Ectodermal cell (in vitro differentiated cells): ENCODE measurements around the gene NTM.

ENCODE experiments used
- H3K27ac ChIP-seq: 2 replicates; pipeline ENCODE4 v1.7.0; 2013; ENCODE audit warnings: mild to moderate bottlenecking, low read depth, low read length; ENCODE audit not compliant: insufficient read depth, poor library complexity, severe bottlenecking
- H3K27me3 ChIP-seq: 2 replicates; pipeline ENCODE4 v1.7.0; 2013; ENCODE audit warnings: mild to moderate bottlenecking, low read length; ENCODE audit not compliant: insufficient read depth, control insufficient read depth, poor library complexity, severe bottlenecking
- H3K36me3 ChIP-seq: one replicate; pipeline ENCODE4 v1.7.0; 2013; ENCODE audit warnings: low read length; ENCODE audit not compliant: control insufficient read depth, insufficient read depth
- H3K4me1 ChIP-seq: one replicate; pipeline ENCODE4 v1.7.0; 2013; ENCODE audit warnings: low read length; ENCODE audit not compliant: control insufficient read depth, insufficient read depth
- H3K4me3 ChIP-seq: 2 replicates; pipeline ENCODE4 v1.7.0; 2013; ENCODE audit warnings: low read depth, low read length, control low read depth; ENCODE audit not compliant: insufficient read depth
- H3K9me3 ChIP-seq: 2 replicates; pipeline ENCODE4 v1.7.0; 2013; ENCODE audit warnings: mild to moderate bottlenecking, low read length, moderate library complexity; ENCODE audit not compliant: control insufficient read depth
- WGBS, 2 experiments: methylation state at CpG; one replicate each; pipeline ENCODE4 v1.1.7; 2013; ENCODE audit warnings: missing lambda C conversion rate in 2 of 2; 5-methylcytosine and 5-hydroxymethylcytosine counted together

NTM gene

GRCh38 chr11:131713529-131714134 is 343.2 kb downstream of the NTM start:
- Histone ChIP-seq H3K27ac (no peak overlapping the region), H3K27me3 (no peaks in the 10 kb centered on the region), H3K4me3 (no peak overlapping the region), H3K4me1 (no peaks in the 10 kb centered on the region), H3K9me3 (no peaks in the 10 kb centered on the region), H3K36me3 (no peaks in the 10 kb centered on the region)
- WGBS, 2 experiments, result 92 to 96% methylated on average over 8 of the region's 8 CpGs

DNA sequence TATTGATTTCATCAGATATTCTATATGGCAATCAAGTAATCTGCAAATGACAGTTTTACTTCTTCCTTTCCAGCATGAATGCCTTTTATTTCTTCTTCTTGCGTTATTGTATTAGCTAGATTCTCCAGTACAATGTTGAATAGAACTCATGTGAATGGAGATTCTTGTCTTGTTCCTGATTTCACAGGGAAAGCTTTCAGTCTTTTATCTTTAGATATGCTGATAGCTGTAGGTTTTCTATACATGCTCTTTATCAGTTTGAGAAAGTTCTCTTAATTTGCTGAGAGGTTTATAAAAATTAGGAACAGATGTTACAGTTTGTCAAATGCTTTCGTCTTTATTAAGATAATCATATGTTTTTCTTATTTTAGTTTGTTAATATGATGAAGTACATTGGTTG is 347.2 kb downstream of the NTM start:
- WGBS, 2 experiments, result 80 to 100% methylated on average over 1 to 2 of the region's 2 CpGs
- no peak overlapping the region for H3K27ac ChIP-seq
- no peaks in the 10 kb centered on the region for H3K9me3 ChIP-seq
- H3K36me3 ChIP-seq, result no peaks in the 10 kb centered on the region
- no peaks in the 10 kb centered on the region for H3K27me3 ChIP-seq
- H3K4me1 ChIP-seq, result no peaks in the 10 kb centered on the region
- no peak overlapping the region for H3K4me3 ChIP-seq

GRCh38 chr11:131723088-131723487 is 352.7 kb downstream of the NTM start:
- Histone ChIP-seq H3K9me3 (no peaks in the 10 kb centered on the region), H3K4me3 (no peak overlapping the region), H3K4me1 (no peaks in the 10 kb centered on the region), H3K27ac (no peak overlapping the region), H3K36me3 (no peaks in the 10 kb centered on the region), H3K27me3 (no peaks in the 10 kb centered on the region)
- 85 to 90% methylated on average over 8 of the region's 8 CpGs for WGBS, 2 experiments

DNA sequence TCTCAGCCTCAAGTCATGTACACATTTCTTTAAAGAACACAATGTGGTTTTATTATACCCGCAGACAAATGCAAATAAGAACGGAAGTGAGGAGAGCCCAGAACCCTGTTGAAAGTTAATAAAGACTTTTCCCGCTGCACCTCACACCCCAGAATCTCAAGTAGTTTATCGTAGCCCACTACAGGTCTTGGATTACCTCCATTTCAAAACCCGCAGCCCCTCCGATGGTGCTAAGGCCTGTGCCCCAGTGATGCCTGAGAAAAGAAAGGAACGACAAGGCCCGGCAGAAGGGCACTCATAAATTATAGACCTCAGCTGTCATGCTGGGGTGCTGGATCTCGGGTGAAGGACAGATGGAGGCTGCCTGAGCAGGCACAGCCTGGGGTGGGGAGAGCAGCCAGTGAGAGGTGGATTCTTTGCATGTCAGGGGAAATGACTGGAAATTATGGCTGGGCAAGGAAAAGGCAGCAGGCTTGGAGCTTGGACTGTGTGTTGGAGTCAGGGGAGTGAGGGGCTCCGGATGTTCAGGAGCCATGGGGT is 354.1 kb downstream of the NTM start:
- no peak overlapping the region for H3K4me3 ChIP-seq
- no peaks in the 10 kb centered on the region for H3K36me3 ChIP-seq
- no peaks in the 10 kb centered on the region for H3K4me1 ChIP-seq
- H3K27ac ChIP-seq, result no peak overlapping the region
- no peaks in the 10 kb centered on the region for H3K27me3 ChIP-seq
- H3K9me3 ChIP-seq, result no peaks in the 10 kb centered on the region
- WGBS, 2 experiments, result 94 to 95% methylated on average over 10 of the region's 10 CpGs

GRCh38 chr11:131734871-131735270 is 364.5 kb downstream of the NTM start:
- H3K4me1 ChIP-seq, result no peaks in the 10 kb centered on the region
- no peaks in the 10 kb centered on the region for H3K36me3 ChIP-seq
- 82 to 91% methylated on average over 4 of the region's 4 CpGs for WGBS, 2 experiments
- no peak overlapping the region for H3K4me3 ChIP-seq
- no peaks in the 10 kb centered on the region for H3K27me3 ChIP-seq
- H3K9me3 ChIP-seq, result no peaks in the 10 kb centered on the region
- no peak overlapping the region for H3K27ac ChIP-seq

DNA sequence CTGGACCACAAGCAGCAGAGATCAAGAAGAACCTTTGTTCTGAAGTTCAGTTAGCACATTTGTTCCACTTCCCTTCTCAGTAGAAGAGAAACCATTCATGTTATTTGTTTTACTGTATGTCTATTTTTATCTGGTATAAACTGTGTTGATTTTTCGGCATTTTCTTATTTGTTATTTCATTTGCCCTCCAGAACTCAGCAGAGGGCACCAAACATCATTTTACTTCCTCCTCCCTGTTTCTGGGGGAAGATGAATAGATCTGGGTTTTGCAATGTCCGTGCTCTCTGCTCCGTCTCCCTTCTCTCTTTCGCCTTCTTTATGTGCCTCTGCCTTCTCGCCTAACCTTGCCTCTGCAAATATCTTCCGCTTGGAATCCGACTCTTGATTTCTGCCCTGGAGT is 366.9 kb downstream of the NTM start:
- Histone ChIP-seq H3K27ac (no peak overlapping the region), H3K4me1 (no peaks in the 10 kb centered on the region), H3K27me3 (no peaks in the 10 kb centered on the region), H3K9me3 (no peaks in the 10 kb centered on the region), H3K36me3 (no peaks in the 10 kb centered on the region), H3K4me3 (no peak overlapping the region)
- 80 to 87% methylated on average over 4 to 7 of the region's 7 CpGs for WGBS, 2 experiments

GRCh38 chr11:131739243-131739882 is 368.9 kb downstream of the NTM start:
- WGBS, 2 experiments, result 78 to 81% methylated on average over 11 of the region's 11 CpGs
- Histone ChIP-seq H3K9me3 (no peaks in the 10 kb centered on the region), H3K4me1 (no peaks in the 10 kb centered on the region), H3K4me3 (no peak overlapping the region), H3K27me3 (no peaks in the 10 kb centered on the region), H3K27ac (no peak overlapping the region), H3K36me3 (no peaks in the 10 kb centered on the region)

GRCh38 chr11:131744847-131745246 is 374.4 kb downstream of the NTM start:
- Histone ChIP-seq H3K4me3 (no peak overlapping the region), H3K36me3 (no peaks in the 10 kb centered on the region), H3K9me3 (no peaks in the 10 kb centered on the region), H3K4me1 (no peaks in the 10 kb centered on the region), H3K27ac (no peak overlapping the region), H3K27me3 (no peaks in the 10 kb centered on the region)
- WGBS, 2 experiments, result 92 to 94% methylated on average over 8 of the region's 8 CpGs

- Histone ChIP-seq H3K4me3 (no peak overlapping the region), H3K9me3 (no peaks in the 10 kb centered on the region), H3K27me3 (no peaks in the 10 kb centered on the region), H3K27ac (no peak overlapping the region), H3K36me3 (no peaks in the 10 kb centered on the region), H3K4me1 (no peaks in the 10 kb centered on the region)
- 94 to 95% methylated on average over 6 of the region's 6 CpGs for WGBS, 2 experiments
Observed at GRCh38 chr11:131745405-131745804, 375.0 kb downstream of the NTM start.

DNA sequence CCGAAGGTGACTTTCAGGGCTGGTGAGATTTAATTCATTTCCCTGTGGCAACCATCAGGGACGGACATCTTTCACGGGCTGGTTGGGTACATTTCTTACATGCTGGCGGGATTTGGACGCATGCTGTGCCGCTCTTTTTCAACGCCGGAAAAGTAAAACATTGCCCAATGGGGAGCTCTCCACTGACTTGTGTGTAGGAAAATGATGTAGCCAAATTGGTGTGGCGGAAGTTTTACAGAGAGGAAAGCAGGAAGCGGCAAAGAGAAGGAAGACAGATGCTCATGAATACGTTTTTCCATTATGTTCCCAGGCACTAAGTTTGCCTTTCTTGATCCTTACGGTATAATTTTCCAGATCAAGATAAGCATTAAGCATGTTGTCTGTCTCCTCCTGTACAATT is 375.8 kb downstream of the NTM start:
- Histone ChIP-seq H3K36me3 (no peaks in the 10 kb centered on the region), H3K9me3 (no peaks in the 10 kb centered on the region), H3K27me3 (no peaks in the 10 kb centered on the region), H3K4me1 (no peaks in the 10 kb centered on the region), H3K4me3 (no peak overlapping the region), H3K27ac (no peak overlapping the region)
- WGBS, 2 experiments, result 91 to 93% methylated on average over 12 of the region's 12 CpGs
